Common myeloid progenitor, CD34-positive (primary cell): ENCODE results near the gene STK32C.

Source experiments
- CTCF ChIA-PET: fragments of 350-600 bp; sonication (Branson Sonifier 250); formaldehyde crosslinking; loops from one replicate; lab custom pipeline; 2021; ENCODE audit warnings: antibody characterized with exemption; lab: Charles Lee
- POLR2A ChIA-PET: fragments of 350-600 bp; sonication (Branson Sonifier 250); formaldehyde crosslinking; loops from one replicate; lab custom pipeline; 2021; ENCODE audit warnings: antibody characterized with exemption; lab: Charles Lee
- DNase-seq, 3 donors: peaks; one replicate each; pipeline versions ENCODE4 v3.0.0 to v3.0.0-alpha.2; 2013
- H3K27ac ChIP-seq, 2 experiments: 1 replicate in 1 of 2; 2 replicates in 1 of 2; pipeline ENCODE4 v1.7.0; 2013; ENCODE audit warnings: inconsistent platforms in 2 of 2, low read length in 2 of 2, mild to moderate bottlenecking in 2 of 2, low read depth in 1 of 2, moderate library complexity in 1 of 2; ENCODE audit not compliant: severe bottlenecking in 2 of 2, insufficient read depth in 1 of 2, poor library complexity in 1 of 2
- H3K27me3 ChIP-seq, 5 experiments: replicated peaks in 2 of 5; 1 replicate in 3 of 5; 2 replicates in 2 of 5; pipeline versions ENCODE4 v1.6.1 to v1.7.0; 2013; ENCODE audit warnings: low read length in 4 of 5, mild to moderate bottlenecking in 2 of 5, moderate library complexity in 2 of 5, inconsistent platforms in 1 of 5; ENCODE audit not compliant: insufficient read depth in 5 of 5, control insufficient read depth in 4 of 5
- H3K36me3 ChIP-seq, 4 experiments: 1 replicate in 2 of 4; 2 replicates in 2 of 4; pipeline versions ENCODE4 v1.6.1 to v1.7.0; 2013; ENCODE audit warnings: low read length in 3 of 4, control low read depth in 1 of 4, mild to moderate bottlenecking in 1 of 4; ENCODE audit not compliant: control insufficient read depth in 4 of 4, insufficient read depth in 4 of 4
- H3K4me1 ChIP-seq, 4 experiments: 1 replicate in 3 of 4; 2 replicates in 1 of 4; pipeline versions ENCODE4 v1.6.1 to v1.7.1; 2013; ENCODE audit warnings: low read length in 3 of 4, mild to moderate bottlenecking in 3 of 4, control low read depth in 1 of 4, inconsistent platforms in 1 of 4, moderate library complexity in 1 of 4; ENCODE audit not compliant: control insufficient read depth in 4 of 4, insufficient read depth in 4 of 4; ENCODE audit errors: control extremely low read depth in 1 of 4
- H3K4me3 ChIP-seq, 7 experiments: 1 replicate in 4 of 7; 2 replicates in 3 of 7; pipeline versions ENCODE4 v1.5.1 to v1.7.0; 2013; ENCODE audit warnings: mild to moderate bottlenecking in 7 of 7, low read length in 6 of 7, moderate library complexity in 6 of 7, inconsistent platforms in 2 of 7, low read depth in 2 of 7, control low read depth in 1 of 7; ENCODE audit not compliant: insufficient read depth in 4 of 7, control insufficient read depth in 1 of 7; ENCODE audit errors: extremely low read depth in 1 of 7
- H3K9me3 ChIP-seq, 5 experiments: 1 replicate in 4 of 5; 2 replicates in 1 of 5; pipeline versions ENCODE4 v1.6.1 to v1.7.1; 2013; ENCODE audit warnings: low read length in 4 of 5, mild to moderate bottlenecking in 2 of 5, inconsistent platforms in 1 of 5, low read depth in 1 of 5, moderate library complexity in 1 of 5; ENCODE audit not compliant: control insufficient read depth in 4 of 5, insufficient read depth in 2 of 5; ENCODE audit errors: control extremely low read depth in 1 of 5
- WGBS: methylation state at CpG from one replicate; pipeline ENCODE4 v1.1.5; 2013; ENCODE audit not compliant: insufficient coverage; 5-methylcytosine and 5-hydroxymethylcytosine counted together

The STK32C gene

DNA sequence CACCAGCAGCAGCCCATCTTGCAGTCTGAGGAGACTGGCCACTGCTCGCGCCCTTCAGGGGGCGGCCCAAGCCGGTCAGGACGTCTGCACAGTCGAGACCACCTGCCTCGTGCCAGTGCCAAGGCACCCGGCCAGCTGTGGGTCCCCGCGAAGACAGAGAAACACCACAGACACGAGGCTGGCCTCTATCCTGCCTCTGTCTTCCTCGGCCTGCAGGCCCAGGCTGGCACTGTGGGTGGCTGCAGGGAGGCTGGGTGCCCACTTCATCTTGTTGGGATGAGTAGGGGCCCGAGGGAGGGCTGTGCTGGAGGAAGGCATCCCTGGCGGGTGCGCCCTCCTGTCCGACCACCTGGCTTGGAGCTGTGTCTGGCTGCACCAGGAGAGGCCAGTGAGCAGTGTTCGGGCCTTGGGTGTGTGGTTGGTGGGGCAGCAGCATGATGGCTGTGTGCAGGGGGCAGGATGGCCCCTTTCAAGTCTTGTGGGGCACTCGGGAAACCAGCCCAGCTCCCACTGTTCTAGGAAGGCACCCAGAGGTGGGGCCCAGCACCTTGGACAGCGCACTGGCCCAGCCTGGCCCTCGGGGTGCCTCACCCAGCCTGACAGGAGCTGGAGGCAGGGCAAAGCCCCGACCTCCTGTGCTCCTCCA, 113.7 kb downstream of the STK32C start:
- Histone ChIP-seq H3K4me1 (no peaks in the 10 kb centered on the region), H3K4me3 (no peak overlapping the region), H3K36me3 (no peaks in the 10 kb centered on the region), H3K27me3 (peaks cover 0 to 26% (median 11%) of the 10 kb centered on the region in 5 experiments), H3K9me3 (no peaks in the 10 kb centered on the region), H3K27ac (no peak overlapping the region)
- POLR2A ChIA-PET: no interaction called here
- CTCF ChIA-PET: no interaction called here
- WGBS: 94% methylated on average over 18 of the region's 21 CpGs
- DNase-seq: peak in 2 of 3 donors; percentile 42 to 53

- WGBS: 88% methylated on average over 16 of the region's 18 CpGs
- CTCF ChIA-PET: interaction anchor here (1.1 kb wide), 1 partner anchor 14 kb away, joined by 3 read pairs; no protein-coding TSS in a partner anchor
Measured at GRCh38 chr10:132192991-132193665, 114.6 kb downstream of the STK32C start.

DNA sequence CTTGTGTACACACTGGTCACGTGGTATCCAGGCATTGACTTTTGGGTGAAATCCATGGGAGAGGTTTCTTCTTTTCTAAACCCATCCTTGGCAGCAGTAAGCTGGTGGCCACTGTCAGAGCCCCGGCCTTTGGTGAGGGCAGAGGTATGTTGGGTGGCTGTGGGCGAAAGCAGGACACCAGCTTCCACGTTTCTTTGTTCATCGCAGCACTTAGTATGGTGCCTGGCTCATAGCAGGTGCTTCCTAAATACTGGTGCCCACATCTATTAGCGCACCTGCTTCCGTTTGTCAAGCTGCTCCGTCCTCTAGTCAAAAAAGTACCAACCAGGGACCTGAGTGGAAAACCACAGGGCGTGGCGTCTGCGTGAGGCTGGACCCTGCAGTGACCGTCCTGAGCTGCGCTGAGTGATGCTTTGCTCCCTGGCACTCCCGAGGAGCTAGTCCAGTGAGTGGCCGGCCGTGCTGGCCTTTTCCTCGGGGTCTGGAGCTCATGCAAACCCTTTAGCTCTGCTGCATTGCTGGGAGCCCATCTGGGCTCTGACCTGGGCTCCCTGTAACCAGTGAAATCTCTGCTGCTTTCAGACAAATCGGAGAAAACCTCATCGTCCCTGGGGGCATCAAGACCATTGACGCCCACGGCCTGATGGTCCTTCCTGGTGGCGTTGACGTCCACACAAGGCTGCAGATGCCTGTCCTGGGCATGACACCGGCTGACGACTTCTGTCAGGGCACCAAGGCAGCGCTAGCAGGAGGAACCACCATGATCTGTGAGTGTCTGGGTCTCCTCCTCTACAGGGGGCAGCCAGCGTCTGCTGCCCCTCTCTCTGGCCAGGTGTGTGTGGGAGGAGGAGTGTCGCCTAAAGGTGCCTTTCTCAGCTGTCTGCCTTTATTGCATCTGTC, 115.4 kb downstream of the STK32C start:
- ChIA-PET CTCF (interaction anchor here (0.8 to 1.1 kb wide), 2 partner anchors 15 to 32 kb away, joined by 3 to 4 read pairs; no protein-coding TSS in a partner anchor), POLR2A (no interaction called here)
- H3K27me3 ChIP-seq: peaks cover 0 to 43% (median 19%) of the 10 kb centered on the region in 5 experiments

More at GRCh38 chr10:132192991-132193665, 114.6 kb downstream of the STK32C start:
- no peaks in the 10 kb centered on the region for H3K9me3 ChIP-seq
- peaks cover 0 to 35% (median 16%) of the 10 kb centered on the region in 5 experiments for H3K27me3 ChIP-seq
- H3K4me1 ChIP-seq: no peaks in the 10 kb centered on the region
- H3K27ac ChIP-seq: no peak overlapping the region
- no peak overlapping the region for H3K4me3 ChIP-seq
- H3K36me3 ChIP-seq: no peaks in the 10 kb centered on the region
- POLR2A ChIA-PET: no interaction called here
- DNase-seq: no peak

DNA sequence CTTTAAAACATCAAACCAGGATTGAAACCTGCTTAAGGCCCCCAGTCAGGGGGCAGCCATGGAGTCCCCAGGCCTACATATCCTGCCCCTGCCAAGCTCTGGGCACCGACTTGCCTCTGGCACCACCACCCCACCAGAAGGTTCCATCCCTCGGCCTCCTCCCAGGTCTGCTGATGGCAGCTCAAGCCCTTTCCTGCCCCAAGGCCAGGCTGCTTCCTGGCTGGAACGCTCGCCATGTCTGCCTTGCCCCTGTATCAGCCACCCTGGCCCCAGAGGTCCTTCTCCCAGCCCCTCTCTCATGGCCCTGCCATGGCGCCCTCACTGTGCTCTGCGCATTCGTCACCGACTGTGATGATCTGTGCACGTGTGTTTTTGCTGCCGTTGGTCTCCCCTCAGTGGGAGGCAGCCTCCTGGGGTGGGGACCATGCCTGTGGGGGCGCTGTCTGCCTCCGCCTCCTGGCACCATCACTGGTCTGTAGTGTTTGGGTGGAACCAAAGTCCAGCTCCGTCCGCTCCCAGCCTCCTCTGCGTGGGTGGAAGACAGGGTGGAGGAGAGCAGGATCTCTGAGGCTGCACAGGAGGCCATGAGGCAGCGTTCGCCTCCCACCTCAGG, 117.8 kb downstream of the STK32C start:
- Histone ChIP-seq H3K27me3 (peaks cover 0 to 64% (median 25%) of the 10 kb centered on the region in 5 experiments), H3K27ac (no peak overlapping the region), H3K36me3 (no peaks in the 10 kb centered on the region), H3K4me3 (no peak overlapping the region), H3K4me1 (peaks cover 0 to 20% (median 16%) of the 10 kb centered on the region in 4 experiments), H3K9me3 (no peaks in the 10 kb centered on the region)
- ChIA-PET POLR2A (no interaction called here), CTCF (no interaction called here)
- no peak for DNase-seq
- 96% methylated on average over 17 of the region's 17 CpGs for WGBS

More for the DNA sequence above, 115.4 kb downstream of the STK32C start:
- Histone ChIP-seq H3K4me3 (no peak overlapping the region), H3K36me3 (no peaks in the 10 kb centered on the region), H3K9me3 (no peaks in the 10 kb centered on the region), H3K27ac (no peak overlapping the region), H3K4me1 (peaks cover 0 to 4% (median 2%) of the 10 kb centered on the region in 4 experiments)
- 92% methylated on average over 26 of the region's 28 CpGs for WGBS
- DNase-seq: peak in 2 of 3 donors; percentile 39 to 62

DNA sequence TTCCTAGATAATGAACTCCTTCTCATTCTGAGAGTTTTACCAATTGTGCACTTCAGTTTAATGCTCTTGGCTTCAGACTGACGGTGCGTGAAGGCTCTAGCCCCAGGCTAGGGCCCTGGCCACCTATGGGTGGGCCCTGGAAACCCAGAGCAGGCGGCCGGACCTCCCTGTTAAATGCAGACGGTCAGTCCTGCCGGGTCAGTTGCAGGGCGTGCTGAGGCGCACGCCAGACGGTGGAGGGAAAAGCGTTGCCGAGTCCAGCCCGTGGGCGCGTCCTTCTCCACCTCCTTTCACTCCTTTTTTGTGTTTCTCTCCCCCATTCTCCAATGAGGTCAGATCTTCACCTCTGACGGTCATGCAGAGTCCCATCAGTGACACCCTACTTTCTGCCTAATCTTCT, 118.7 kb downstream of the STK32C start:
- ChIA-PET POLR2A (no interaction called here), CTCF (no interaction called here)
- H3K27me3 ChIP-seq: peaks cover 4 to 73% (median 34%) of the 10 kb centered on the region in 5 experiments
- WGBS: 96% methylated on average over 13 of the region's 16 CpGs
- H3K9me3 ChIP-seq: no peaks in the 10 kb centered on the region
- H3K36me3 ChIP-seq: no peaks in the 10 kb centered on the region
- H3K4me3 ChIP-seq: no peak overlapping the region
- no peak for DNase-seq
- no peak overlapping the region for H3K27ac ChIP-seq
- H3K4me1 ChIP-seq: peaks cover 0 to 20% (median 16%) of the 10 kb centered on the region in 4 experiments

DNA sequence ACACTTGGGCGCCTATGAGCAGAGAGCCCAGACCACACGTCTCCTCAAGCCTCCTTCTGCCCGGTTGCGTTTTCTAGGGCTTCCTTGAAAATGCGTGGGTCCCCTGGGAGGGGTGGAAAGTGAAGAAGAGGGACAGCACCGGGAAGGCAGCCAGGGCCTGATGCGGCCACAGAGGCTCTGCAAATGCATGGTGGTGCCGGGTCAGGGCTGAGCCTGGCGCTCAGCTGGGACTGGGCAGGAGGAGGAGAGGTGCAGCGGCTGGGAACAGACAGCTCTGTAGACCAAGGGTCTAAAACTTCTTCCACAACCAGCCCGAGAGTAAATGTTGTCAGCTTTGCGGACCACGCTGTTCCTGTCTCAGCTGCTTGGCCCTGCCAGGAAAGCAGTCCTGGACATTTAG, 119.4 kb downstream of the STK32C start:
- Histone ChIP-seq H3K9me3 (no peaks in the 10 kb centered on the region), H3K4me3 (no peak overlapping the region), H3K27ac (no peak overlapping the region), H3K36me3 (no peaks in the 10 kb centered on the region), H3K27me3 (peaks cover 4 to 80% (median 35%) of the 10 kb centered on the region in 5 experiments), H3K4me1 (peaks cover 0 to 20% (median 16%) of the 10 kb centered on the region in 4 experiments)
- 72% methylated on average over 4 of the region's 13 CpGs for WGBS
- ChIA-PET POLR2A (no interaction called here), CTCF (no interaction called here)
- no peak for DNase-seq
